Keratinocyte (primary cell): ENCODE data around the gene SYNM.

Source experiments
- EZH2 ChIP-seq: IDR thresholded peaks from one replicate; pipeline ENCODE4 v1.6.1; 2012; ENCODE audit warnings: inconsistent platforms, mild to moderate bottlenecking, low read length, moderate library complexity
- TF ChIP-seq, protein P1 (sequence below), 3 experiments: IDR thresholded peaks in 1 of 3; conservative IDR thresholded peaks in 1 of 3; optimal IDR thresholded peaks in 1 of 3; 2 replicates in 2 of 3; 3 replicates in 1 of 3; pipeline versions ENCODE3 to v1.5.1; 2011; ENCODE audit warnings: low read length in 3 of 3, mild to moderate bottlenecking in 3 of 3, moderate library complexity in 2 of 3, control low read depth in 1 of 3, inconsistent platforms in 1 of 3; ENCODE audit not compliant: insufficient read depth in 2 of 3; ENCODE audit errors: extremely low read depth in 1 of 3

DNA sequence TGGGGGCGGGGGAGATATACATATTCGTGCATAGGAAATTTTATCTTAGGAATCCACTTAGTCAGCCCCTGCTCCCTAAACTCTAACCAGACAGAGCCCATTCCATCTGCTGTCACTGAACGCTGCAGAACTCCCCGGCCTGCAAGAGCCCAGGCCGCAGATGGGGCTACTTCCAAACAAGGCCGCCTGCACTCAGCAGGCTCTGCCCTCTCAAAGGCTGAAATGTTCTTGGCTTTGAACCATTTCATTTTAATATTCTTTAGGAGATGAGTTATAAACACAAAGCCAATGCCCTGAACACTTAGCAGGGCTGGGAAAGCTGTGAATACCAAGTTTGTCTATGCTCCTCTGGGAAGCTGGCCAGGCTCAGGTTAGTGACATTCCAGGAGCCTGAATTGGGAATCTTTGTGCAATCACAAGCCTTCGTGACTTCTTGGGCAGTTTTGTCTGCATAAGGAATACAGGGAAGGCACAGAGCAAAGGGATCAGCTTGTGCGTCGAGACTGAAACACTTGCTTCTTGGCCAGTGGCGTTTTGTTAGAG lies 65.0 kb downstream of the SYNM start:
- TF ChIP-seq, protein P1, sequence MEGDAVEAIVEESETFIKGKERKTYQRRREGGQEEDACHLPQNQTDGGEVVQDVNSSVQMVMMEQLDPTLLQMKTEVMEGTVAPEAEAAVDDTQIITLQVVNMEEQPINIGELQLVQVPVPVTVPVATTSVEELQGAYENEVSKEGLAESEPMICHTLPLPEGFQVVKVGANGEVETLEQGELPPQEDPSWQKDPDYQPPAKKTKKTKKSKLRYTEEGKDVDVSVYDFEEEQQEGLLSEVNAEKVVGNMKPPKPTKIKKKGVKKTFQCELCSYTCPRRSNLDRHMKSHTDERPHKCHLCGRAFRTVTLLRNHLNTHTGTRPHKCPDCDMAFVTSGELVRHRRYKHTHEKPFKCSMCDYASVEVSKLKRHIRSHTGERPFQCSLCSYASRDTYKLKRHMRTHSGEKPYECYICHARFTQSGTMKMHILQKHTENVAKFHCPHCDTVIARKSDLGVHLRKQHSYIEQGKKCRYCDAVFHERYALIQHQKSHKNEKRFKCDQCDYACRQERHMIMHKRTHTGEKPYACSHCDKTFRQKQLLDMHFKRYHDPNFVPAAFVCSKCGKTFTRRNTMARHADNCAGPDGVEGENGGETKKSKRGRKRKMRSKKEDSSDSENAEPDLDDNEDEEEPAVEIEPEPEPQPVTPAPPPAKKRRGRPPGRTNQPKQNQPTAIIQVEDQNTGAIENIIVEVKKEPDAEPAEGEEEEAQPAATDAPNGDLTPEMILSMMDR (optimal IDR thresholded peaks at IDR 0.05 in 1 of 3, IDR thresholded peaks at IDR 0.05 in 1 of 3, conservative IDR thresholded peaks at IDR 0.05 in 1 of 3; ENCODE audit: extremely low read depth in 1 of 3, insufficient read depth in 2 of 3, low read length in 3 of 3): no peak
- no peak for TF ChIP-seq EZH2
